ENCODE results near the gene SREBF1. TPM values are rescaled to one million over a fixed set of nuclear protein-coding genes. Genes with fewer than 3 reads are reported as not detected.

The SREBF1 gene
- total and polyA plus RNA-seq, 2 of the 4 experiments (the other 2 are of a cell fraction): 3.4 to 20.4 TPM

GRCh38 chr17:17801800-17802481 lies 34.8 kb downstream of the SREBF1 start:
- Histone ChIP-seq H2BK120ac (ENCODE audit: low read depth, low read length) (no peak overlapping the region), H3K9ac (ENCODE audit: low read depth, low read length) (no peak overlapping the region), H3K4me1 (ENCODE audit: control insufficient read depth, insufficient read depth, low read length) (peaks cover 2% of the 10 kb centered on the region; the same call in 1 of the 2 replicates), H2BK20ac (ENCODE audit: low read depth, low read length) (no peak overlapping the region), H3K18ac (ENCODE audit: low read depth, low read length) (no peak overlapping the region), H4K5ac (ENCODE audit: low read depth, low read length) (no peak overlapping the region), H3K4me3 (ENCODE audit: insufficient read depth, low read depth, low read length) (no peak overlapping the region), H3K14ac (replicated peaks; ENCODE audit: low read depth, low read length) (no peak overlapping the region), H2BK5ac (ENCODE audit: low read depth, low read length, poor library complexity, severe bottlenecking) (no peak overlapping the region), H3K56ac (ENCODE audit: extremely low read depth, insufficient read depth, low read length) (no peak overlapping the region), H3K36me3 (ENCODE audit: control insufficient read depth, insufficient read depth, low read length) (peaks cover 65% of the 10 kb centered on the region), H2AFZ (replicated peaks; ENCODE audit: low read length, poor library complexity) (no peak overlapping the region), H4K20me1 (ENCODE audit: insufficient read depth, low read length) (peaks cover 54% of the 10 kb centered on the region), H4K91ac (ENCODE audit: insufficient read depth, low read depth, low read length) (no peak overlapping the region), H3K23ac (ENCODE audit: low read depth, low read length) (no peak overlapping the region), H3K4me2 (ENCODE audit: low read depth, low read length) (no peak overlapping the region), H3K4ac (ENCODE audit: low read depth, low read length) (no peak overlapping the region), H3K27me3 (ENCODE audit: control insufficient read depth, insufficient read depth, low read length) (no peaks in the 10 kb centered on the region), H3K9me1 (ENCODE audit: insufficient read depth, low read length) (no peaks in the 10 kb centered on the region), H3K9me3 (ENCODE audit: control insufficient read depth, insufficient read depth, low read length) (no peaks in the 10 kb centered on the region), H4K8ac (ENCODE audit: low read depth in 2 of 2, low read length in 2 of 2) (no peak overlapping the region), H2BK15ac (ENCODE audit: low read depth, low read length) (no peak overlapping the region), H2AK5ac (ENCODE audit: low read depth, low read length) (no peak overlapping the region), H3K27ac (ENCODE audit: insufficient read depth, low read length) (no peak overlapping the region), H2AK9ac (replicated peaks; ENCODE audit: low read depth, low read length, poor library complexity) (peak overlapping the region; percentile 42), H3K79me1 (ENCODE audit: low read depth in 1 of 2, low read length in 2 of 2) (peaks cover 26 to 77% of the 10 kb centered on the region in 2 experiments)
- no TSS peak for BruUV-seq (replicated peaks)
- no peak for TF ChIP-seq MAZ (IDR thresholded peaks at IDR 0.05; ENCODE audit: borderline replicate concordance, low read depth, low read length)
- no peak for TF ChIP-seq ELK1 (IDR thresholded peaks at IDR 0.05; ENCODE audit: borderline replicate concordance, low read depth, low read length)
- TF ChIP-seq NFE2L2 (IDR thresholded peaks at IDR 0.05; ENCODE audit: low read depth, low read length): no peak
- no peak for TF ChIP-seq CEBPB (IDR thresholded peaks at IDR 0.05; ENCODE audit: low read depth, low read length)
- TF ChIP-seq MAFK (IDR thresholded peaks at IDR 0.05; ENCODE audit: low read depth, low read length): no peak
- no peak for TF ChIP-seq RFX5 (IDR thresholded peaks at IDR 0.05; ENCODE audit: low read depth, low read length)
- no peak for TF ChIP-seq RAD21 (IDR thresholded peaks at IDR 0.05; ENCODE audit: low read length)
- TF ChIP-seq RCOR1 (IDR thresholded peaks at IDR 0.05; ENCODE audit: insufficient replicate concordance, low read length): no peak
- TF ChIP-seq BHLHE40 (IDR thresholded peaks at IDR 0.05; ENCODE audit: low read depth, low read length): no peak
- no peak for TF ChIP-seq USF2 (IDR thresholded peaks at IDR 0.05; ENCODE audit: low read depth, low read length)
- TF ChIP-seq FOS (IDR thresholded peaks at IDR 0.05; ENCODE audit: low read depth, low read length): no peak
- CTCF ChIA-PET: no interaction called here
- intact Hi-C loops (cut with micrococcal nuclease): no loop called here
- POLR2A ChIA-PET (ENCODE audit: unreplicated experiment): no interaction called here
- dilution Hi-C loops (cut with HindIII; ENCODE audit: low sequenced_read_pairs, unreplicated experiment): no loop called here
- 89% methylated on average over 6 of the region's 13 CpGs; no CpG with 5 or more reads in 1 of the 2 experiments for WGBS, 2 experiments (ENCODE audit: extremely low coverage in 2 of 2, insufficient read length in 1 of 2)
- in situ Hi-C loops (cut with MboI; ENCODE audit: low sequenced_read_pairs): no loop called here
- DNase-seq (no peak), ATAC-seq (ENCODE audit: low read depth) (no peak)

Measured in IMR-90 (cell line).